Thoracic aorta (tissue), 2 donors: ENCODE measurements around the gene TM4SF5. TPM values are rescaled to one million over a fixed set of nuclear protein-coding genes. Genes with fewer than 3 reads are reported as not detected.

Experiments
- ATAC-seq: fragments of 150-250 bp; one replicate; pipeline ENCODE4 v1.8.0; 2017; ENCODE audit warnings: low read depth; ENCODE audit not compliant: insufficient number of reproducible peaks, low FRiP score
- DNase-seq: peaks from one replicate; pipeline ENCODE4 v3.0.0-alpha.2; 2020; ENCODE audit warnings: low spot score
- H3K27ac ChIP-seq, 2 donors: fragments of 200-600 bp; sonication (generic); 1 replicate in 1 of 2; 2 replicates in 1 of 2; pipeline ENCODE4 v1.5.1; 2016; ENCODE audit warnings: mild to moderate bottlenecking in 2 of 2, moderate library complexity in 2 of 2
- H3K27me3 ChIP-seq: fragments of 200-600 bp; sonication (generic); replicated peaks from 2 replicates; pipeline ENCODE4 v1.6.0; 2016; ENCODE audit warnings: mild to moderate bottlenecking; ENCODE audit not compliant: insufficient read depth
- H3K36me3 ChIP-seq: fragments of 200-600 bp; sonication (generic); one replicate; pipeline ENCODE4 v1.5.1; 2016
- H3K4me1 ChIP-seq, 2 donors: fragments of 200-600 bp; sonication (generic); 1 replicate in 1 of 2; 2 replicates in 1 of 2; pipeline versions ENCODE4 v1.5.1 to v1.6.0; 2016; ENCODE audit warnings: low read depth in 2 of 2, mild to moderate bottlenecking in 1 of 2; ENCODE audit not compliant: control insufficient read depth in 1 of 2
- H3K4me3 ChIP-seq: fragments of 200-600 bp; sonication (generic); 2 replicates; pipeline ENCODE4 v1.5.1; 2016; ENCODE audit warnings: mild to moderate bottlenecking
- H3K9me3 ChIP-seq: fragments of 200-600 bp; sonication (generic); 2 replicates; pipeline ENCODE4 v1.5.1; 2016
- total RNA-seq, 2 donors: library from RNA; depleted of rRNA; stranded (reverse); fragments of >200 nt; gene quantifications; one replicate each; pipeline versions ENCODE4 v1.1.0 to v1.2.3, GENCODE V29; 2016
- TF ChIP-seq, protein P1 (sequence below): fragments of 200-600 bp; sonication (generic); IDR thresholded peaks from one replicate; pipeline ENCODE4 v1.5.1; 2019; ENCODE audit warnings: antibody characterized with exemption

The TM4SF5 gene
- total RNA-seq, 2 donors from 2014 or later, result not detected

DNA sequence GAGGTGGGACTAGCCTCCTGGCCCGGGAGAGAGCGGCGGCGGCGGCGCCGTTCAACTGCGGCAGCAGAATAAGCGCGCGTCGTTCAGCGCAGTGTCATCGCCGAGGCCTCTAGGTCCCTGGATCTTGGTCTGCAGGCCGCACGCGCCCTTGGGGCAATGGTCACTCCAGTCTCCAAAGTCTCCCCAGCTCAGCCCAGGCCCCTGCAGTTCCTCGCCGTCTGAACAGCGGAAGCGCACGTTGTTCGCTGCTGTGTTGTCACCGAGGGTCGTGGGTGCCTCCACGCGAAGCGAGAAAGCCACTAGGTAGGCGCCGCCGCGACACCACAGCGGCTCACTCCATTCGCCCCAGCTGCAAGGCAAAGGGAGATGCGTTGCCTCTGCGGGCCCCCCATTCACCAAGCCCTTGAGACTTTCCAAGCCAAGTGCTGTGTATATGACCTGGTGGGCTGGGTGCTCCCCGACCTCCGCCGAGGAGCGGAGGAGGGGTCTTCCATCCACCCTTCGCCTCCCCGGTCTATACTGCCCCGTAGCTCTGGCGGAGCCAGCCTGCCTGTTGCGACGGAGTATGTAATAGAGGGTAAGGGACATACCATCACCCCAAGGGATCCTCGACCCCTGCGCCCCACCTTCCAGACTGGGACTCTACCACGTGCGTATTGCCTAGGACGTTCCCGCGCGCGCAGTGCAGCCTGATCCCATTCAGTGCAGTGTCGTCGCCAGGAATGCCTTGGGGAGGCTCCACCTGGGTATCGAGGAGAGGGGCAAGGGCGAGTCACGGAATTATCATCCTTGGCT is 13.8 kb downstream of the TM4SF5 start:
- ATAC-seq (no peak), DNase-seq (no peak)
- Histone ChIP-seq H3K4me1 (peaks cover 20 to 42% of the 10 kb centered on the region in 2 donors), H3K4me3 (peak overlapping the region; percentile 62), H3K27ac (no peak overlapping the region), H3K36me3 (no peaks in the 10 kb centered on the region), H3K9me3 (no peaks in the 10 kb centered on the region), H3K27me3 (no peaks in the 10 kb centered on the region)
- TF ChIP-seq, protein P1, sequence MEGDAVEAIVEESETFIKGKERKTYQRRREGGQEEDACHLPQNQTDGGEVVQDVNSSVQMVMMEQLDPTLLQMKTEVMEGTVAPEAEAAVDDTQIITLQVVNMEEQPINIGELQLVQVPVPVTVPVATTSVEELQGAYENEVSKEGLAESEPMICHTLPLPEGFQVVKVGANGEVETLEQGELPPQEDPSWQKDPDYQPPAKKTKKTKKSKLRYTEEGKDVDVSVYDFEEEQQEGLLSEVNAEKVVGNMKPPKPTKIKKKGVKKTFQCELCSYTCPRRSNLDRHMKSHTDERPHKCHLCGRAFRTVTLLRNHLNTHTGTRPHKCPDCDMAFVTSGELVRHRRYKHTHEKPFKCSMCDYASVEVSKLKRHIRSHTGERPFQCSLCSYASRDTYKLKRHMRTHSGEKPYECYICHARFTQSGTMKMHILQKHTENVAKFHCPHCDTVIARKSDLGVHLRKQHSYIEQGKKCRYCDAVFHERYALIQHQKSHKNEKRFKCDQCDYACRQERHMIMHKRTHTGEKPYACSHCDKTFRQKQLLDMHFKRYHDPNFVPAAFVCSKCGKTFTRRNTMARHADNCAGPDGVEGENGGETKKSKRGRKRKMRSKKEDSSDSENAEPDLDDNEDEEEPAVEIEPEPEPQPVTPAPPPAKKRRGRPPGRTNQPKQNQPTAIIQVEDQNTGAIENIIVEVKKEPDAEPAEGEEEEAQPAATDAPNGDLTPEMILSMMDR, result no peak

DNA sequence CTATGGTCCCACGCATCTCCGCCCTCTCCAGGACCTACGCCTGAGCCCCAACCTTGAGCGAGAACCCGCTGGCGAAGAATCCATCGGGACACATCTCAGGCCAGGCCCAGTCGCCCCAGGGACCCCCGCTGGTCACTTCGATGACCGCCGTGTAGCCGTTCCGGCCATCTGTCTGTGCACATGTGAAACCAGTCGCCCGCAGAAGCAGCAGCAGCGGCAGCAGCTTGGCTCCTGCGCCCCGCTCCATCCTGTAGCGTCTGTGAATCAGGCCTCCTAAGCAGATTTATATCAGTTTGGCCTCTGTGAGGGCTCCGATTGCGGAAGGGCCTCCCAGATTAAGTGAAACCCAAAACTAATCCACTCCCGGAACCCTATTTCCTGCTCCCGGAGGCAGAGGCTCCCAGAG is 14.4 kb downstream of the TM4SF5 start, which contains the start of gene VMO1:
VMO1 (minus strand) TSS at position 259 of the 406 bp plus-strand sequence; CDS start at position 247, 12 bp downstream.
- H3K27ac ChIP-seq, result no peak within 1 kb of the TSS
- H3K27me3 ChIP-seq, result no peaks in the 10 kb centered on the region
- no peaks in the 10 kb centered on the region for H3K36me3 ChIP-seq
- peaks cover 22 to 42% of the 10 kb centered on the region in 2 donors for H3K4me1 ChIP-seq
- no peaks in the 10 kb centered on the region for H3K9me3 ChIP-seq
- ATAC-seq (no peak), DNase-seq (no peak)
- TF ChIP-seq, protein P1, result no peak
- H3K4me3 ChIP-seq, result peak within 1 kb of the TSS; percentile 62

DNA sequence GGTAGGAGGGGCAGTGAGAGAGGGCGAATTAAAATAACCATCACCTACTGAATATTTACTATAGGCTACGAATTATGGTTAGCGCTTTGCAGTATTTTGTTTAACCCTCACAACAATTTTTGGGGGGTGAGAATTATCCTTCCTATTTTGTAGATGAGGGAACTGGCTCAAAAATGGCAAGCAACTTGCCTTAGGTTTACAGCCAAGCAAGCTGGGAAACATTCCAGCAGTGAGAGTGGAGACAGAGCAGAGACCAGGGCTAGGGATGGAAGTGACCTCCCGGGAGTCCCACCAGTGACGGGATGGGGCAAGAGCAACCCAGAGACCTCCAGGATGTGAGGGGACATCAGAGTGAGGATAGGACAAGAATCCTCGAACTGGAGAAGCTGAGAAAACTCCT is 14.8 kb downstream of the TM4SF5 start:
- no peak overlapping the region for H3K27ac ChIP-seq
- ATAC-seq (no peak), DNase-seq (no peak)
- no peaks in the 10 kb centered on the region for H3K36me3 ChIP-seq
- peak overlapping the region; percentile 62 for H3K4me3 ChIP-seq
- peaks cover 22 to 42% of the 10 kb centered on the region in 2 donors for H3K4me1 ChIP-seq
- H3K27me3 ChIP-seq, result no peaks in the 10 kb centered on the region
- H3K9me3 ChIP-seq, result no peaks in the 10 kb centered on the region
- TF ChIP-seq, protein P1, result no peak

DNA sequence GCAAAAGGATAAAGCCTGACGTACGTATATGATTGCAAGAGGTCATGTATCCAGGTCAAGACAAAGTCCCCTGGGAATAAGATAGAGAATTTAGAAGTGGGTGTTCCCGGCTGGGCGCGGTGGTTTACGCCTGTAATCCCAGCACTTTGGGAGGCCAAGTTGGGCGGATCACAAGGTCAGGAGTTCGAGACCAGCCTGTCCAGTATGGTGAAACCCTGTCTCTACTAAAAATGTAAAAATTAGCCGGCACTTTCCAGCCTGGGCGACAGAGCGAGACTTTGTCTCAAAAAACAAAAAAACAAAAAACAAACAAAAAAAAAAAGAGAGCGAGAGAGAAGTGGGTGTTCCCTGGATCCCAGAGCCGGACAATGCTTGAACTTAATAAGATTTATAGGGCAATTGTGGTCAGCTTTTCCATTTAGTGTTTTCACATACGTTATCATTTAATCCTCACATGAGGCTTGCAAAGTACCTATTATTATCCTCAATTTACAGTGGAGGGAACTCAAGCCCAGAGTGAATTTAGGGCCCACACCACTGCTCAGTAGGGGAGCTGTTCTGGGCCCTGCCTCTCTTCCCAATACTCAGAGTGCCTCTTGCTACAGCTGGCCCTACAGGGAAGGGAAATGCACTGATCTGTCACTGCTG is 16.6 kb downstream of the TM4SF5 start:
- Histone ChIP-seq H3K4me1 (peaks cover 22 to 42% of the 10 kb centered on the region in 2 donors), H3K27ac (no peak overlapping the region), H3K36me3 (no peaks in the 10 kb centered on the region), H3K9me3 (no peaks in the 10 kb centered on the region), H3K27me3 (no peaks in the 10 kb centered on the region), H3K4me3 (peak overlapping the region; percentile 95)
- no peak for DNase-seq
- no peak for ATAC-seq
- TF ChIP-seq, protein P1, result no peak
